SKM-1 treated with dmso at 0.1 percent for 144 hours (cell line): ENCODE data around the gene LILRB5.
A peak's percentile ranks its signal among the peaks of the same experiment; 100 is the strongest.
"Not testable (repeated sequence)": the region's sequence is repeated elsewhere in the genome, so short reads cannot be mapped to it uniquely, and the experiment has no call there.

Experiments used
- DNase-seq: peaks from one replicate; lab custom pipeline; 2025; ENCODE audit not compliant: unreplicated experiment; lab: John Stamatoyannopoulos, UW

LILRB5 gene

DNA sequence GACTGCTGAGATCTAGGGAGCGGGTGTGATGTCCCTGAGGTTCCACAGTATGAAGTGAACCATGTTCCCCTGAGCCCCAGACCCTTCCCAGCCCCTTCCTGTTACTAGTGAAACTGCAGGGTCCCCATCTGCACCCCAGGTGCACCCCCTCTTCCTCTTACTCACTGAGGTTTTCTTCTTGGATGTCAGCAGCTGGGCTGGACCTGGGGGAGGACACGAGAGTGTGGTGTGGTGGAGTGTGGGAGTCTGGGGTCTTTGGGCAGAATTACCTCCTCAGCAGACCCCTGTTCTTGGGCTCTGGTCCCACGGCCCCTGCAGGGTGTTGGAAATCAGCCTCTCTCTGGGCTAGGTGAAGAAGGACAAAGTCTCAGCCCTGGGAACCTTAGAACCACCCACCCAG lies 11.1 kb downstream of the LILRB5 start:
- no peak for DNase-seq

DNA sequence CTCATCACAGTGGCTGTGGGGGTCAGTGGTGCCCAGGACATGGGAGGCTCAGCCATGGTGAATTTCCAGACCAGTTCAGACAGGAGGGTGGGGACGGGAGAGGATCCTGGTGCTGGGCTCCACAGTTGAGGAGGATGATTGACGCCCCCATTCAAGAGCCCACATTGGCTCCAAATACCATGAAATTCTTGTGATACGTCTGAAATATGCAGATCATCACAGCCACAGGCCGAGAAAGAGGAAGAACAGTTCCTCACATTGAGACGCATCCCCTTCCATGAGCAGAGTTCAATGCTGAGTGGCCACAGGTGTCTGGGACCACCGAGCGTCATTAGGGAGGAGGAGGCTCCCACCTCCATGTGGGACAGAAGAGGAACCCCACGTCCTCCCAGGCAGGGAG lies 13.3 kb downstream of the LILRB5 start:
- not testable (repeated sequence) for DNase-seq

- not testable (repeated sequence) for DNase-seq
These were observed 14.4 kb downstream of the LILRB5 start, which contains the start of gene LILRA6 for GRCh38 chr19:54242646-54243045. TSS of gene LILRA6 (minus strand) at chr19:54242790.

- not testable (repeated sequence) for DNase-seq
These were observed 14.8 kb downstream of the LILRB5 start for GRCh38 chr19:54242234-54242633.

DNA sequence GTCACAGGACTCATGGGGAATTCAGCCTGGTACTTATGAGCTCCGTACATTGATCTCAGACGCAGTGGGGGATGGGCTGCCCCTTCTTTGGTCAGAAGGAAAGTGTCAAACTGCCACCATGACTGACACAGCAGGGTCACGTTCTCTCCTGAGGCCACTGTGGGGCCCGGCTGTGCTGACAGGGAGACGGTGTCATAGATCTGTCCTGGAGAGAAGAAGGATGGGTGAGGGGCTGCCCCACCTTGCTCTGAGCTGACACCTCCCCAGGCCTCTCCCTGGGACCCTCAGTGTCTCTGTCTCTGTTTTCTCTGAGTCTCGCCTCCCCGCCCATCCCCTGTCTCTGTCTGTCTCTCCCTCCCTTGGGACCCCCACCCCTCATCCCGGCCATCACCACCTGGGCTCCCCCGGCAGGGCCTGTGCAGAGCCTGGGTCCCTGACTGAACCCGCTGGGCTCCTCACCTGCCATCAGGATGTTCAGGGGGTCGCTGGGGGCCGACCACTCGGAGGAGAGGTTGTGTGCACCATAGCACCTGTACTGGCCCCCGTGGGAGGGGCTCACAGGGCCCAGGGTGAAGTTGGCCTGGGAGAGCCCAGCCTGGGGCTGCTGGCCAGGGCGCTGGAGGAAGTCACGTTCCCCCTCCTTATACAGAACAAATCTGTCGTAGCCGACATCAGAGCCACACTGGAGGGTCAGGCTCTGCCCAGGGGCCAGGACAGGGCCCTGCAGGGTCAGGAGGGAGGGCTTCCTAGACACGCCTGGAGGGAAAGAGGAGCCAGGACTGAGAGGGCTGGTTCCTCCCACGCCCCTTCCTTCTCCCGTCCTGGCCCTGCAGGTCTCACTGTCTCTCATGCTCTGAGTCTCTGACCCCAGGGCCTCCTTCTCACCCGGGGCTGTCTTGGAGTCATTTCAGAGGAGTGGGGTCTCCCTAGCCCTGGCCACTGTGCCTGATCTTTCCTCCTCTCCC lies 16.4 kb downstream of the LILRB5 start:
- not testable (repeated sequence) for DNase-seq

DNA sequence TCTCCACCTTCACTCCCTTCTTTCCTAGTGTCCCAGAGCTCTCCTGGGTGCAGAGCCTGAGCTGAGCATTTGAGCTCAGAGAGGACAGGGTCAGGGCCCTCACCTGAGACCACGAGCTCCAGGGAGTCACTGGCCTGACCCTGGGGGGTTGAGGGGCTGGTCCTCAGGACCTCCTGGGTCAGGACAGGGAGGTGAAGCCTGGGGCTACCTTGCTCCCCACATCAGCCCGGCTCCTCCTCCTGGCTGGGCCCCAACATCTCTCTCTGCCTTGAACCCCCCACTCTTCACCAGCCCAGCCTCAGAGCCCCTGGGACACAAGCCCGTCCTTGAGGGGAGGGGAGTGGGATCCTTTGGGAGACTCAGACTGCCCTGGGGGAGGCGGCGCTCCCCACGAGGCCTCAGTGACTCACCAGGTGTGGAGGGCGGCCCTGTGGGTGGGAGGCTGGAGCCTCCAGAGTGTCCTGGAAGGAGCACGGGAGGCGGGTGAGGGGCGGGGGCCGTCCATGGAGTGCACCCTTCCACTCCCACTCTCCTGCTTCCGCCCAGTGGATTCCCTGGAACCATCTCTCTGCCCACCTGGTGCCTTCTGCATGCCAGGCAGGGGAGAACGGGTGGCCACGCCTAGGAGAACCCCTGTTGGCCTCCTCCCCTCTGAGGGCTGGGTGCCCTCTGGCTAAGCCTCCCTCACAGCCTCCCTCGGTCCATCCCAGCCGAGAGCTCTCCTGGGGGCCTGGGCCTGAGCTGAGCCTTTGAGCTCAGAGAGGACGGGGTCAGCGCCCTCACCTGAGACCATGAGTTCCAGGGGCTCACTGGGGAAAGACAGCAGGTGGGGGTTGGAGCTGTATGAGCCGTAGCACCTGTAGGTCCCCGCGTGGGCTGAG lies 17.3 kb downstream of the LILRB5 start:
- not testable (repeated sequence) for DNase-seq

DNA sequence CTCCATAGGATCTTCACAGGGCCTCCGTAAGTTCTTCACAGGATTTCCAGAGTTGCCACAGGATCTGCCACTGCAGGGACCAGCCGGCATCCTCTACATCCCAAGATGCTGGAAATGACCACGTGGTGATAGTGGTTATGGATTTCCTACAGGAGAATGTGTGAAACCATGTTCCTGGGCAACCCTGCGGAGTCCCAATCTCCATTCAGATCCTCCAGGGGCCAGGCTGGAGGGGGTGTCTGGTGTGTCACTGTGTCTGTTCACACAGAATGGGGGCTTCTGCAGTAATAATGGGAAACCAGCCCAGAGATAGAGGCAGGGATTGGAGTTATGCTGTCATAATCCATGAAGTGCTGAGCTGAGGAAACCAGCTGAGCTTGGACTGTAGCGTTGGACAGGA lies 23.1 kb downstream of the LILRB5 start:
- DNase-seq, result no peak

DNA sequence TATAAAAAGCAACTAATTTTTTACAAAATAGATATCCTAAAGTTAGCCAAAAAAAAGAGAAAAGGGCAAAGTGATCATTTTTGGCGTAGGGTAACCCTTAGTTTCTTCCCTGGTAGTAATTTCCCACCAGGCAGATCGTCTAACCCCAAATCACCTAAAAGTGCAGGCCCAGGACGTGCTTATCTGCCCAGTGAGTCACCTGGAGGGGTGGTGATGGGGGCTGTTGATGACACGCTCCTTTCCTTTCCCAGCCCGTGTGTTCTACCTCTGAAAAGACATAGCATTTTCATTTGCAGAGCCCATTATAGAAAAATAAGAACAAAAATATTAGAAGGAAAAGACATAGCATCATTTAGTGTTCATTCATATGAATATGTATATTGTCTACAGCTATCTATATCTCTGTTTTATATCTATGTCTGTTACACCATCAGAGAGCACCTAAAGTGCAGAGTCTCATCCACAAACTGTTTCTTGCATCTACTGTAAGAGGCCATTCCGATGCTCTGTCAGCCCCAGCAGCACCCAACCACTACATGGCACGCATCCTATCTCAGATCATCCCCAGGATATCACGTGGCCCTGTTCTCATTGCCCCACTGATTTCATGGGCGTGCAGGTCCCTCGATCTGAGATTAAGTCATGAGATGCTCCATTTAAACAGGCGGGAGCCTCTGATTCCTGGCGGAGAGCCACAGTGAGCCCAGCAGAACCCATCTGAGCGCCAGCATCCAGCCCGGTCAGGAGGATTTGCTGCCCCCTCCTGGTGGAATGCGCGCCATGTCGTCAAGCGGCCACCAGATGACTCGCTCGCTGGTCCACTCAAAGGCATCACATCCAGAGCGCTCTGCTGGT lies 25.8 kb downstream of the LILRB5 start:
- DNase-seq, result peak; percentile 16

GRCh38 chr19:54230031-54230430 lies 27.0 kb downstream of the LILRB5 start:
- no peak for DNase-seq

- DNase-seq, result no peak
These were observed 27.9 kb downstream of the LILRB5 start for GRCh38 chr19:54229146-54229545.

DNA sequence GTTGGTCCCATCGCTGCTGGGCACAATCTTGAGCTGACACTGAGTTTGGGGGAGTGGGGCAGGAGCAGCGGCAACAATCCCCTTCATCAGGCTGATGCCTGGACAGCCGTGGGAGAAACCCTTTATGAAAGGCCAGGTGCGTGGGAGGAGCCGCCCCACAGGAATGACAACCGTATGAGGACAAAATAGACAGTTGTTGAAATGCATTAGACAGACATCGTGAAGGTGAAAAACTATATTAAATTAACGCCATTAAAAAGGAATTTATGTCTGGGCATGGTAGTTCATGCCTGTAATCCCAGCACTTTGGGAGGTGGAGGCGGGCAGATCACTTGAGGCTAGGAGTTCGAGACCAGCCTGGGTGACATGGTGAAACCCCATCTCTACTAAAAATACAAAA lies 32.5 kb downstream of the LILRB5 start:
- DNase-seq, result not testable (repeated sequence)

DNA sequence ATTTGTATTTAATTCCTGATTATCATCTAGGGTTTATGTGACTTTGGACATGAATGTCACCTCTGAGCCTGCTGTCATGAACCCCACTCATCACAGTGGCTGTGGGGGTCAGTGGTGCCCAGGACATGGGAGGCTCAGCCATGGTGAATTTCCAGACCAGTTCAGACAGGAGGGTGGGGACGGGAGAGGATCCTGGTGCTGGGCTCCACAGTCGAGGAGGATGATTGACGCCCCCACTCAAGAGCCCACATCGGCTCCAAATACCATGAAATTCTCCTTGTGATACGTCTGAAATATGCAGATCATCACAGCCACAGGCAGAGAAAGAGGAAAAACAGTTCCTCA lies 33.2 kb downstream of the LILRB5 start:
- not testable (repeated sequence) for DNase-seq

DNA sequence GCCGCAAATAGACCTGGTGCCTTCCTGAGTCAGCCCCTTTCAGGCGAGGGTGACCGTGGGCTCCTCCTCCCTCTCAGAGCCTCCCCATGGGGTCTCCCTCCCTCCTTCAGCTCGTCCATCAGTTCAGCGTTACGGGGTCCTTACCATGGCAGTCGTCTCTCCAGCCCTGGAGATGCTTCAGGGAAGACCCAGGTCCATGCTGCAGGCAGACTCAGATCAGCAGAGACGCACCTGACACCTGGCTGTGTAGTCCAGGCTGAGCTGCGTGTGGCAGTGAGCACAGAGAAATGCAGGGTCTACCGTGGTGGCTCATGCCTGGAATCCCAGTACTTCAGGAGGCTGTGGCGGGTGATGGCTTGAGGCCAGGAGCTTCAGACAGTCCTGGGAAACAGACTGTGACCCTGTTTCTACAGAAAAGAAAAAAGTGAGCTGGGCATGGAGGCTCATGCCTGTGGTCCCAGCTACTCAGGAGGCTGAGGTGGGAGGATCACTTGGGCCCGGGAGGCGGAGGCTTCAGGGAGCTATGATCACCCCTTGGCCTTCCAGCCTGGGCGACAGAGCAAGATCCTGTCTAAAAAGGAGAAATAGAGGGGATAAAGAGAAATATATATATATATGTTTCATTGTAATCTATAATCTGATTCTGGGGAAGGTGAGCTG lies 33.7 kb downstream of the LILRB5 start:
- not testable (repeated sequence) for DNase-seq

GRCh38 chr19:54222474-54223276 lies 34.4 kb downstream of the LILRB5 start, which contains the start of gene LILRB3:
TSS of gene LILRB3 (minus strand) at chr19:54223007. CDS start at chr19:54222976, 31 bp downstream.
- not testable (repeated sequence) for DNase-seq

DNA sequence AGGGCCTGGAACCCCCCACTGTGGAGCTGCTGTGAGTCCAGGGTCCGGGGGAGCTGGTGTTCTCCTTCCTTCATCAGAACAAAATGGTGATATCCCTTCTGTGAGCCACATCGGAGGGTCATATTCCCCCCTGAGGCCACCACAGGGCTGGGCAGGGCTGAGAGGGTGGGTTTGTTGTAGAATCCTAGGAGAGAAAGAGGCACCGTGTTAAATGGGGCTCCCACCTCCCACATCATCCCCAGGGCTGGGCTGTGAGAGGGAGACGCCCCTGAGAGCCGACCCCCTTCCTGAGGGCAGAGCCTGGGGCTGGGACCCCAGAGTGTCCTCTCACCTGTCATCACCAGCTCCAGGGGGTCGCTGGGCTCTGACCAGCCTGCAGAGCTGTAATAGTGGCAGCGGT lies 35.1 kb downstream of the LILRB5 start:
- not testable (repeated sequence) for DNase-seq

DNA sequence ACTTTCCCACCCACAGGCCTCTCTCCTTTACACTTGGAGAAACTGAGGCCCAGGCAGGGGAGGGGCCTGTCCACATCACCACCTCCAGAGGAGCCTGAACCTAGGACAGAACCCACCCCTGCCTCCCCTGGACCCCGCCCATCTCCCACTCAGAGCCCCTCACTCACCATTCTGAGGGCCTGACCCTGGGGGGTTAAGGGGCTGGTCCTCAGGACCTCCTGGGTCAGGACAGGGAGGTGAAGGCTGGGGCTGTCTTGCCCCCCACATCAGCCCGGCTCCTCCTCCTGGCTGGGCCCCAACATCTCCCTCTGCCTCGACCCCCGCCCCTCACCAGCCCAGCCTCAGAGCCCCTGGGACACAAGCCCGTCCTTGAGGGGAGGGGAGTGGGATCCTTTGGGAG lies 37.4 kb downstream of the LILRB5 start:
- DNase-seq, result not testable (repeated sequence)

DNA sequence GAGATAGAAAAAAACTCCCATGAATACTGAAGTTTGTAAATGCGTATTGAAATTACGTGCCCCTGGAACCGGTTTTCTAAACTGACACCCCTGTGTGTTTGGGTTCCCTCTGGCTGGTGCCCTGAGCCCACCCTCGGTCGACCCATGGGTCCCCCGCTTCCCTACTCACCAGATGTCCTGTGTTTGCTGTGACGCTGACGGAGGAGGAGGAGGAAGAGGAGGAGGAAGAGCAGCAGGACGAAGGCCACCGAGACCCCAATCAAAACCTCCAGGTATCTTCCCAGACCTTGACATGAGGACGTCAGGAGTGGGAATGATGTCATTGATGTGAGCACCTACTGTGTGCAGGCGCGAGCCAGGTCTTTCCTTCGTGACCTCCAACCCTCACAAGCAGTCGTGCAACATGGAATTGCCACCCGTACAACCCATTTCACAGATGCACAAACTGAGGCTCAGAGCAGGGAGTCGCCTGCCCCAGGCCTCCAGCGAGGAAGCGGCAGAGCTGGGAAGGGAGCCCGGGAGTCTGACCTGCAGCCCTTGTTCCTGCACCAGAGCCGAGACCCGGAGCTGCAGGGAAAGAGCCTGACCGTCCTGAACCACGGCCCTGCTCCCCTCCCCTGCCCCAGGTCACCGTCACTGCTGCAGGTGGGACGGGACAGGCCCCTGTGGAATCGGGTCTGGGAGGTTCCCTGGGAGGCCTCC lies 38.0 kb downstream of the LILRB5 start:
- DNase-seq, result no peak

- DNase-seq, result no peak
These were observed 38.8 kb downstream of the LILRB5 start for GRCh38 chr19:54218259-54218658.
